HCT116 (cell line): ENCODE measurements around the gene IL22RA1. TPM values are rescaled to one million over a fixed set of nuclear protein-coding genes. Genes with fewer than 3 reads are reported as not detected.

Experiments
- ATAC-seq: fragments of 200-7000 bp; cut with Tn5 transposase; 2 replicates; pipeline ENCODE4 v1.9.1; 2020; ENCODE audit warnings: mild to moderate bottlenecking, moderate library complexity
- BruUV-seq: library from RNA; stranded (reverse); fragments of 400-500 nt; replicated peaks from 2 replicates; lab custom pipeline; 2021; lab: Mats Ljungman, UMichigan
- CTCF ChIA-PET: fragments of 300-600 bp; sonication (Branson Sonifier 250); formaldehyde crosslinking; loops from one replicate; lab custom pipeline; 2021; ENCODE audit warnings: antibody characterized with exemption; lab: Charles Lee
- POLR2A ChIA-PET: fragments of 300-600, 350-600 bp; sonication (Branson Sonifier 250); formaldehyde crosslinking; loops from one replicate; lab custom pipeline; 2021; ENCODE audit warnings: antibody characterized with exemption; lab: Charles Lee
- RAD21 ChIA-PET, 2 experiments: fragments of 300-600 bp; sonication (Branson Sonifier 250); formaldehyde crosslinking; loops; one replicate each; lab custom pipeline; 2023; ENCODE audit warnings: low total read pairs in 2 of 2; ENCODE audit not compliant: uncharacterized antibody in 2 of 2, unreplicated experiment in 2 of 2, low non-redundant PET in 1 of 2; lab: Charles Lee
- DNase-seq: peaks from one replicate; pipeline ENCODE4 v3.0.0-alpha.2; 2010; ENCODE audit warnings: low read depth, low spot score
- H2AFZ ChIP-seq: fragments of 200-600 bp; shearing (Covaris generic), sonication (generic); 2 replicates; pipeline ENCODE4 v1.6.1; 2017; ENCODE audit warnings: low read depth, mixed run types, mixed read lengths, antibody characterized with exemption, low read length; ENCODE audit not compliant: poor library complexity, severe bottlenecking
- H3K27ac ChIP-seq: 2 replicates; pipeline ENCODE4 v1.5.1; 2012; ENCODE audit warnings: low read depth, low read length
- H3K27me3 ChIP-seq: fragments of 200-600 bp; sonication (generic); 2 replicates; pipeline ENCODE4 v1.6.1; 2016; ENCODE audit warnings: mixed run types, low read length, mixed read lengths; ENCODE audit not compliant: insufficient read depth
- H3K36me3 ChIP-seq, 2 experiments: fragments of 200-500 bp in 1 of 2; fragments of 200-600 bp in 1 of 2; sonication (Bioruptor generic) in 1 of 2; sonication (generic) in 1 of 2; 2 replicates each; pipeline versions ENCODE4 v1.5.1 to v1.6.1; 2014 to 2016; ENCODE audit warnings: low read length in 2 of 2, inconsistent platforms in 1 of 2, mixed read lengths in 1 of 2, mixed run types in 1 of 2; ENCODE audit not compliant: insufficient read depth in 2 of 2, control insufficient read depth in 1 of 2
- H3K4me1 ChIP-seq, 2 experiments: fragments of 200-600 bp in 1 of 2; sonication (generic) in 1 of 2; 2 replicates each; pipeline versions ENCODE4 v1.5.1 to v1.6.1; 2012 to 2017; ENCODE audit warnings: low read length in 2 of 2, inconsistent platforms in 1 of 2, mild to moderate bottlenecking in 1 of 2, mixed read lengths in 1 of 2, mixed run types in 1 of 2, moderate library complexity in 1 of 2; ENCODE audit not compliant: insufficient read depth in 2 of 2, control insufficient read depth in 1 of 2
- H3K4me2 ChIP-seq: fragments of 200-600 bp; sonication (generic); 2 replicates; pipeline ENCODE4 v1.6.1; 2017; ENCODE audit warnings: mixed run types, low read length, mixed read lengths
- H3K4me3 ChIP-seq, 2 experiments: fragments of 200-600 bp in 1 of 2; sonication (generic) in 1 of 2; replicated peaks in 1 of 2; 2 replicates each; pipeline ENCODE4 v1.5.1; 2011 to 2016; ENCODE audit warnings: low read length in 2 of 2, control low read depth in 1 of 2, low read depth in 1 of 2, mild to moderate bottlenecking in 1 of 2, mixed read lengths in 1 of 2, mixed run types in 1 of 2
- H3K79me2 ChIP-seq: fragments of 200-600 bp; sonication (generic); 2 replicates; pipeline ENCODE4 v1.6.1; 2017; ENCODE audit warnings: mild to moderate bottlenecking, mixed run types, low read length, moderate library complexity, mixed read lengths; ENCODE audit not compliant: insufficient read depth
- H3K9ac ChIP-seq: fragments of 200-600 bp; sonication (generic); 2 replicates; pipeline ENCODE4 v1.6.1; 2016; ENCODE audit warnings: low read length, mixed read lengths
- H3K9me2 ChIP-seq: fragments of 200-600 bp; sonication (generic), shearing (Covaris generic); 2 replicates; pipeline ENCODE4 v1.6.1; 2017; ENCODE audit warnings: mixed run types, mild to moderate bottlenecking, moderate library complexity; ENCODE audit not compliant: insufficient read depth
- H3K9me3 ChIP-seq, 2 experiments: fragments of 200-500 bp in 1 of 2; fragments of 200-600 bp in 1 of 2; sonication (Bioruptor generic) in 1 of 2; sonication (generic) in 1 of 2; 2 replicates each; pipeline ENCODE4 v1.6.1; 2014 to 2017; ENCODE audit warnings: low read length in 2 of 2, mixed read lengths in 2 of 2, inconsistent platforms in 1 of 2, low read depth in 1 of 2, mild to moderate bottlenecking in 1 of 2, mixed run types in 1 of 2, moderate library complexity in 1 of 2; ENCODE audit not compliant: control insufficient read depth in 1 of 2, insufficient read depth in 1 of 2
- H4K20me1 ChIP-seq: fragments of 200-600 bp; sonication (generic), shearing (Covaris generic); 2 replicates; pipeline ENCODE4 v1.6.1; 2017; ENCODE audit warnings: mixed run types, mild to moderate bottlenecking, moderate library complexity; ENCODE audit not compliant: insufficient read depth
- CEBPB ChIP-seq: IDR thresholded peaks from 2 replicates; pipeline ENCODE4 v1.6.1; 2012; ENCODE audit warnings: low read depth
- EGR1 ChIP-seq: IDR thresholded peaks from 2 replicates; pipeline ENCODE4 v1.6.1; 2012; ENCODE audit warnings: low read depth
- JUND ChIP-seq: IDR thresholded peaks from 2 replicates; pipeline ENCODE4 v1.6.1; 2012
- RAD21 ChIP-seq: IDR thresholded peaks from 2 replicates; pipeline ENCODE4 v1.6.1; 2012; ENCODE audit warnings: low read depth, mild to moderate bottlenecking
- YY1 ChIP-seq: IDR thresholded peaks from 2 replicates; pipeline ENCODE4 v1.6.1; 2011; ENCODE audit warnings: low read length, low read depth, moderate library complexity, mild to moderate bottlenecking; ENCODE audit not compliant: insufficient replicate concordance; ENCODE audit errors: extremely low read depth
- intact Hi-C: fragments of 100-400 bp; cut with micrococcal nuclease; formaldehyde crosslinking; loops from 2 replicates; pipeline ENCODE4 v1.10.0; 2022
- total RNA-seq: library from RNA; stranded (reverse); gene quantifications from one replicate; pipeline ENCODE4 v1.2.1, GENCODE V29; 2021; ENCODE audit not compliant: unreplicated experiment

The IL22RA1 gene
- total RNA-seq, 1 experiment from 2014 or later = 2.1 TPM

GRCh38 chr1:24095140-24095859 lies 47.6 kb downstream of the IL22RA1 start:
- Histone ChIP-seq H3K9me3 (no peaks in the 10 kb centered on the region), H3K4me2 (no peak overlapping the region), H3K36me3 (no peaks in the 10 kb centered on the region), H3K79me2 (no peaks in the 10 kb centered on the region), H3K9ac (no peak overlapping the region), H4K20me1 (no peaks in the 10 kb centered on the region)
- intact Hi-C loops = no loop called here
- no TSS peak for BruUV-seq
- ChIA-PET CTCF (no interaction called here), POLR2A (no interaction called here)
- DNase-seq = no peak
- TF ChIP-seq RAD21 (no peak), YY1 (no peak), CEBPB (no peak), EGR1 (no peak)
- TF ChIP-seq, all 23 proteins: peak for 0
- Histone ChIP-seq H2AFZ (no peak overlapping the region), H3K27me3 (no peaks in the 10 kb centered on the region), H3K9me2 (no peaks in the 10 kb centered on the region), H3K4me1 (no peaks in the 10 kb centered on the region), H3K27ac (no peak overlapping the region), H3K4me3 (no peak overlapping the region)
- RAD21 ChIA-PET = interaction anchor here in 1 of 2 experiments (0.8 kb wide), 1 partner anchor 92 kb away, joined by 4 read pairs; no protein-coding TSS in a partner anchor
- no peak for ATAC-seq

- Histone ChIP-seq H3K27me3 (no peaks in the 10 kb centered on the region), H3K36me3 (no peaks in the 10 kb centered on the region), H3K4me1 (no peaks in the 10 kb centered on the region), H4K20me1 (no peaks in the 10 kb centered on the region), H3K27ac (no peak overlapping the region), H3K4me2 (no peak overlapping the region), H3K4me3 (no peak overlapping the region), H3K79me2 (no peaks in the 10 kb centered on the region), H2AFZ (no peak overlapping the region), H3K9me3 (no peaks in the 10 kb centered on the region), H3K9ac (no peak overlapping the region), H3K9me2 (no peaks in the 10 kb centered on the region)
- no peak for TF ChIP-seq JUND
- POLR2A ChIA-PET = no interaction called here
- intact Hi-C loops = no loop called here
- DNase-seq (no peak), ATAC-seq (no peak)
- RAD21 ChIA-PET = no interaction called here
- no TSS peak for BruUV-seq
- CTCF ChIA-PET = no interaction called here
These were observed 48.4 kb downstream of the IL22RA1 start for GRCh38 chr1:24094554-24094953.
